ENCODE data around the gene CDK8. TPM values are rescaled to one million over a fixed set of nuclear protein-coding genes. Genes with fewer than 3 reads are reported as not detected.

The CDK8 gene
- total and polyA plus RNA-seq, 12 donors: 6.4 to 12.5 (median 9.2) TPM

- Histone ChIP-seq H3K27ac (no peak overlapping the region), H3K27me3 (no peaks in the 10 kb centered on the region), H3K9me3 (no peaks in the 10 kb centered on the region), H3K36me3 (peaks cover 0 to 24% (median 0%) of the 10 kb centered on the region in 9 donors), H3K4me1 (peaks cover 0 to 3% (median 0%) of the 10 kb centered on the region in 9 donors), H3K4me3 (no peak overlapping the region)
- ATAC-seq: no peak
- 95 to 96% methylated on average over 4 of the region's 4 CpGs for WGBS, 2 donors
- no peak for DNase-seq
- intact Hi-C loops (cut with DNase I): no loop called here
- no peak for TF ChIP-seq CTCF (IDR thresholded peaks at IDR 0.05)
Observed at GRCh38 chr13:26344980-26345379, 91.1 kb downstream of the CDK8 start.

- peaks cover 0 to 3% (median 0%) of the 10 kb centered on the region in 9 donors for H3K4me1 ChIP-seq
- H3K36me3 ChIP-seq: peaks cover 0 to 49% (median 2%) of the 10 kb centered on the region in 9 donors
- no peak for ATAC-seq
- intact Hi-C loops (cut with DNase I): no loop called here
- no peaks in the 10 kb centered on the region for H3K9me3 ChIP-seq
- 62 to 64% methylated on average over 3 of the region's 3 CpGs for WGBS, 2 donors
- TF ChIP-seq CTCF (IDR thresholded peaks at IDR 0.05): no peak
- H3K27ac ChIP-seq: no peak overlapping the region
- H3K4me3 ChIP-seq: no peak overlapping the region
- H3K27me3 ChIP-seq: no peaks in the 10 kb centered on the region
- DNase-seq: no peak
Observed at GRCh38 chr13:26348966-26349365, 95.0 kb downstream of the CDK8 start.

GRCh38 chr13:26362261-26362660, 108.3 kb downstream of the CDK8 start:
- no peak overlapping the region for H3K4me3 ChIP-seq
- no peak for TF ChIP-seq CTCF (IDR thresholded peaks at IDR 0.05)
- H3K27ac ChIP-seq: no peak overlapping the region
- WGBS, 2 donors: 97 to 98% methylated on average over 2 of the region's 2 CpGs
- H3K27me3 ChIP-seq: no peaks in the 10 kb centered on the region
- H3K9me3 ChIP-seq: no peaks in the 10 kb centered on the region
- intact Hi-C loops (cut with DNase I): no loop called here
- DNase-seq (no peak), ATAC-seq (no peak)
- H3K36me3 ChIP-seq: peaks cover 0 to 32% (median 0%) of the 10 kb centered on the region in 9 donors
- H3K4me1 ChIP-seq: no peaks in the 10 kb centered on the region

- no peaks in the 10 kb centered on the region for H3K9me3 ChIP-seq
- no peak overlapping the region for H3K4me3 ChIP-seq
- DNase-seq (no peak), ATAC-seq (no peak)
- intact Hi-C loops (cut with DNase I): loop anchor here in 1 of 10 donors (10.0 kb wide), 1 partner anchor 124 kb away; no protein-coding TSS in a partner anchor
- peaks cover 0 to 13% (median 0%) of the 10 kb centered on the region in 9 donors for H3K36me3 ChIP-seq
- no peak for TF ChIP-seq CTCF (IDR thresholded peaks at IDR 0.05)
- no peaks in the 10 kb centered on the region for H3K27me3 ChIP-seq
- 79 to 86% methylated on average over 2 of the region's 2 CpGs for WGBS, 2 donors
- H3K4me1 ChIP-seq: peaks cover 0 to 7% (median 0%) of the 10 kb centered on the region in 9 donors
- no peak overlapping the region for H3K27ac ChIP-seq
Observed at GRCh38 chr13:26370553-26370952, 116.6 kb downstream of the CDK8 start.
